ENCODE results near the gene F12.
"Not testable (repeated sequence)": the region's sequence is repeated elsewhere in the genome, so short reads cannot be mapped to it uniquely, and the experiment has no call there.

Gene F12

DNA sequence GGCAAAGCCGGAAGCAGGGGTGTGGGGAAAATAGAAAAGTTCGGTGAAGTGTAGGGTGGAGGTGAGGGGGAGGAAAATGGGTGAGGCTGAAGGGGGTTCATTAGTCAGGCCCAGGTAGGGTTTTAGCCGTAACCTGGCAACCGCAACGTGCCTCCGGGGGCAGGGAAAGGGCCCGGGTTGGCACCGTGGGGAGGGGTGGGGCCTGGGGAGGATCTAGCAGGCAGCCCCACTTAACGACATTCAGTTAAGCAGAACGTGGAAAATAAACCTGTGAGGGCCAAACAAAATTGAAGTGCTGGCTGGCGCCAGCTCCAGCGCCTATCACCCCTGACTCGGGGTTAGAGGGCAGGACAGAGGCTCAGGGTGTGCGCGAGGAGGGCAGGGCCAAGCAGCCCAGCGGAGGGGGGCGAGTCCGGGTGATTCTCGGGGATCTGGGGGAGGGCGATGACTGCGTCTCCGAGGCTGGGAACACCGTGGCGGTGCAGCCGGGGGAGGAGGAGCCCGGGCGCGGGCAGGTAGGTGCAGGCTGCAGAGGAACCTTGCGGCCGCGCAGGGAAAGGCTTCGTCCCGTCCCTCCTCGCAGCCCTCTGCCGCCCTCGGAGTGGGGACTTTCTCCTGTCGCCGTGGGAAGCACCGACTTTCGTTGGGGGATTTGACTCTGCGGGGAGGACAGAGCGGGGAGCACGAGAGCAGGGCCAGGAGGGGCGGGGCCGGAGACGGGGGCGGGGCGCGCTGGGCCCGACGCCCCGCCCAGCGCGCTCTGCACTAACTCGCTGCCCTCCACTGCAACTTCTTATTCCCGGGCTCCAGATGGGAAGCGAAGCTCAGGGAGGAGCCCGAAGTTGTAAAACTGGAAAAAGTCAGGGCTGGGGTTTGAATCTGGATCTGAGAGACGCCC, 46.5 kb downstream of the F12 start (continued):
- TF ChIP-seq, protein P1, sequence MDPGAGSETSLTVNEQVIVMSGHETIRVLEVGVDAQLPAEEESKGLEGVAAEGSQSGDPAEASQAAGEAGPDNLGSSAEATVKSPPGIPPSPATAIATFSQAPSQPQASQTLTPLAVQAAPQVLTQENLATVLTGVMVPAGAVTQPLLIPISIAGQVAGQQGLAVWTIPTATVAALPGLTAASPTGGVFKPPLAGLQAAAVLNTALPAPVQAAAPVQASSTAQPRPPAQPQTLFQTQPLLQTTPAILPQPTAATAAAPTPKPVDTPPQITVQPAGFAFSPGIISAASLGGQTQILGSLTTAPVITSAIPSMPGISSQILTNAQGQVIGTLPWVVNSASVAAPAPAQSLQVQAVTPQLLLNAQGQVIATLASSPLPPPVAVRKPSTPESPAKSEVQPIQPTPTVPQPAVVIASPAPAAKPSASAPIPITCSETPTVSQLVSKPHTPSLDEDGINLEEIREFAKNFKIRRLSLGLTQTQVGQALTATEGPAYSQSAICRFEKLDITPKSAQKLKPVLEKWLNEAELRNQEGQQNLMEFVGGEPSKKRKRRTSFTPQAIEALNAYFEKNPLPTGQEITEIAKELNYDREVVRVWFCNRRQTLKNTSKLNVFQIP (CRISPR knock-in tag; IDR thresholded peaks at IDR 0.05; ENCODE audit: borderline replicate concordance, low read depth), result no peak

DNA sequence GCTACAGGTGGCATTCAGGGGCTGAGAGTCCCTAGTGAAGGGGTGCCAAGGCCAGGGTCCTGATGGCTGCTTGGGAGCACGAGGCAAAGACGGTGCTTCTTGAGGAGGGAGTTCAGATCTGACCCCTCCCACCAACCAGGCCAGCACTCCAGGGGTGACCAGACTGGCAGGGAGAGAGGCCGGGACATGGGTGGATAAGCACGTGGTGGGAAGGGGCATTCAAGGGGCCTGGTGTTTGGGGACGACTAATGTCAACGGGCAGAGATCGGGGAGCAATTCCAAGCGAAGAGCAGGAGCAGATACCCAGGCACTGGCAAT, 47.1 kb downstream of the F12 start:
- no peak for TF ChIP-seq TCF4 (CRISPR knock-in tag; IDR thresholded peaks at IDR 0.05; ENCODE audit: borderline replicate concordance)
- no peak for TF ChIP-seq ZFP30 (CRISPR knock-in tag; IDR thresholded peaks at IDR 0.05)
- TF ChIP-seq, protein P1 (CRISPR knock-in tag; IDR thresholded peaks at IDR 0.05; ENCODE audit: borderline replicate concordance, low read depth), result no peak
- no peak for TF ChIP-seq ISL1 (CRISPR knock-in tag; IDR thresholded peaks at IDR 0.05)
- TF ChIP-seq PPARA (CRISPR knock-in tag; IDR thresholded peaks at IDR 0.05; ENCODE audit: borderline replicate concordance), result no peak
- TF ChIP-seq ZNF70 (CRISPR knock-in tag; IDR thresholded peaks at IDR 0.05), result no peak
- TF ChIP-seq ZNF565 (CRISPR knock-in tag; conservative IDR thresholded peaks at IDR 0.05; ENCODE audit: low read depth), result no peak
- TF ChIP-seq, protein P2, sequence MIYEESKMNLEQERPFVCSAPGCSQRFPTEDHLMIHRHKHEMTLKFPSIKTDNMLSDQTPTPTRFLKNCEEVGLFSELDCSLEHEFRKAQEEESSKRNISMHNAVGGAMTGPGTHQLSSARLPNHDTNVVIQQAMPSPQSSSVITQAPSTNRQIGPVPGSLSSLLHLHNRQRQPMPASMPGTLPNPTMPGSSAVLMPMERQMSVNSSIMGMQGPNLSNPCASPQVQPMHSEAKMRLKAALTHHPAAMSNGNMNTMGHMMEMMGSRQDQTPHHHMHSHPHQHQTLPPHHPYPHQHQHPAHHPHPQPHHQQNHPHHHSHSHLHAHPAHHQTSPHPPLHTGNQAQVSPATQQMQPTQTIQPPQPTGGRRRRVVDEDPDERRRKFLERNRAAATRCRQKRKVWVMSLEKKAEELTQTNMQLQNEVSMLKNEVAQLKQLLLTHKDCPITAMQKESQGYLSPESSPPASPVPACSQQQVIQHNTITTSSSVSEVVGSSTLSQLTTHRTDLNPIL (CRISPR knock-in tag; IDR thresholded peaks at IDR 0.05; ENCODE audit: low read depth), result no peak
- TF ChIP-seq, protein P3, sequence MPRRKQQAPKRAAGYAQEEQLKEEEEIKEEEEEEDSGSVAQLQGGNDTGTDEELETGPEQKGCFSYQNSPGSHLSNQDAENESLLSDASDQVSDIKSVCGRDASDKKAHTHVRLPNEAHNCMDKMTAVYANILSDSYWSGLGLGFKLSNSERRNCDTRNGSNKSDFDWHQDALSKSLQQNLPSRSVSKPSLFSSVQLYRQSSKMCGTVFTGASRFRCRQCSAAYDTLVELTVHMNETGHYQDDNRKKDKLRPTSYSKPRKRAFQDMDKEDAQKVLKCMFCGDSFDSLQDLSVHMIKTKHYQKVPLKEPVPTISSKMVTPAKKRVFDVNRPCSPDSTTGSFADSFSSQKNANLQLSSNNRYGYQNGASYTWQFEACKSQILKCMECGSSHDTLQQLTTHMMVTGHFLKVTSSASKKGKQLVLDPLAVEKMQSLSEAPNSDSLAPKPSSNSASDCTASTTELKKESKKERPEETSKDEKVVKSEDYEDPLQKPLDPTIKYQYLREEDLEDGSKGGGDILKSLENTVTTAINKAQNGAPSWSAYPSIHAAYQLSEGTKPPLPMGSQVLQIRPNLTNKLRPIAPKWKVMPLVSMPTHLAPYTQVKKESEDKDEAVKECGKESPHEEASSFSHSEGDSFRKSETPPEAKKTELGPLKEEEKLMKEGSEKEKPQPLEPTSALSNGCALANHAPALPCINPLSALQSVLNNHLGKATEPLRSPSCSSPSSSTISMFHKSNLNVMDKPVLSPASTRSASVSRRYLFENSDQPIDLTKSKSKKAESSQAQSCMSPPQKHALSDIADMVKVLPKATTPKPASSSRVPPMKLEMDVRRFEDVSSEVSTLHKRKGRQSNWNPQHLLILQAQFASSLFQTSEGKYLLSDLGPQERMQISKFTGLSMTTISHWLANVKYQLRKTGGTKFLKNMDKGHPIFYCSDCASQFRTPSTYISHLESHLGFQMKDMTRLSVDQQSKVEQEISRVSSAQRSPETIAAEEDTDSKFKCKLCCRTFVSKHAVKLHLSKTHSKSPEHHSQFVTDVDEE (CRISPR knock-in tag; IDR thresholded peaks at IDR 0.05), result no peak
- TF ChIP-seq, protein P4, sequence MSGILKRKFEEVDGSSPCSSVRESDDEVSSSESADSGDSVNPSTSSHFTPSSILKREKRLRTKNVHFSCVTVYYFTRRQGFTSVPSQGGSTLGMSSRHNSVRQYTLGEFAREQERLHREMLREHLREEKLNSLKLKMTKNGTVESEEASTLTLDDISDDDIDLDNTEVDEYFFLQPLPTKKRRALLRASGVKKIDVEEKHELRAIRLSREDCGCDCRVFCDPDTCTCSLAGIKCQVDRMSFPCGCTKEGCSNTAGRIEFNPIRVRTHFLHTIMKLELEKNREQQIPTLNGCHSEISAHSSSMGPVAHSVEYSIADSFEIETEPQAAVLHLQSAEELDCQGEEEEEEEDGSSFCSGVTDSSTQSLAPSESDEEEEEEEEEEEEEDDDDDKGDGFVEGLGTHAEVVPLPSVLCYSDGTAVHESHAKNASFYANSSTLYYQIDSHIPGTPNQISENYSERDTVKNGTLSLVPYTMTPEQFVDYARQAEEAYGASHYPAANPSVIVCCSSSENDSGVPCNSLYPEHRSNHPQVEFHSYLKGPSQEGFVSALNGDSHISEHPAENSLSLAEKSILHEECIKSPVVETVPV (CRISPR knock-in tag; IDR thresholded peaks at IDR 0.05), result no peak
- no peak for TF ChIP-seq ZC3H10 (CRISPR knock-in tag; IDR thresholded peaks at IDR 0.05)
- no peak for ATAC-seq

DNA sequence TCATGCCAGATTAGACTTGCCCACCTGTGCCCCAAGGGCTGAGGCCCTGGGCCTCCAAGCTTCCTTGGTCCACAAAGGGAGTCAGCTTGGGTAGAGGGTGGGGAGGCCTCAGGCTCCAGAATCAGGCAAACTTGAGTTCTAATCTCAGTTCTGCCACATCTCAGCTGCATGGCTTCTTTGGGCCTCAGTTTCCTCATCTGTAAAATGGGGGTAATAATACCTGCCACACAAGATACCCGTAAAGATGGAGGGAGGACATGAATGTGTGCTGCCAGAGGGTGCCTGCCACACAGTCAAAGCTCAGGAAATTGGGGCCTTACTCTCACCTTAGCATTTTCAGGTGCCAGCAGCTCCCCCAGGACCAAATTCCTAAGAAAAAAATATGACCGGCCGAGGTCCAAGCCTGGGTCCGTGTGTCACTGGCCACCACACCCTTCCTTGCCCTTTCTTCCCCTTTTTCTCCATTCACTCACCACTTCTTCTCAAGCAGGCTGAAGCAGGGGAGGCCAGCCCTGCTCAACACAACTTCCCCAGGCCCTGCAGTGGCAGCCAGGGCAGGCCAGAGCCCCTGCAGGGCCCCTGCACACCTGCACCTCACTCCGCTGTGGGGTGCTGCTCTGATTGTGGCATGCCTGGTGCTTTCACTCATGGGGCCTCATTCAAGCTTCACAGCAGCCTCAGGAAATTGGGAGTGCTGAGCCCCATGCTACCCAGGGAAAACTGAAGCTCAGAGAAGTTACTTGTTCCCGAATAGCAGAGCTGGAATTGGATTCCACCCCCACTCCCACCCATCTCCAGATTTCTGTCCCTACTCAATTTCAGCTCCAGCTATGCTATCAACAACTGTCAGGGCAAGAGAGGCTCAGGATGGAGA, 47.7 kb downstream of the F12 start:
- no peak for ATAC-seq
- TF ChIP-seq ZNF8 (CRISPR knock-in tag; IDR thresholded peaks at IDR 0.05) (no peak), ISL1 (CRISPR knock-in tag; IDR thresholded peaks at IDR 0.05) (no peak), ESRRG (CRISPR knock-in tag; IDR thresholded peaks at IDR 0.05) (no peak)
- TF ChIP-seq, protein P4 (CRISPR knock-in tag; IDR thresholded peaks at IDR 0.05), result no peak

DNA sequence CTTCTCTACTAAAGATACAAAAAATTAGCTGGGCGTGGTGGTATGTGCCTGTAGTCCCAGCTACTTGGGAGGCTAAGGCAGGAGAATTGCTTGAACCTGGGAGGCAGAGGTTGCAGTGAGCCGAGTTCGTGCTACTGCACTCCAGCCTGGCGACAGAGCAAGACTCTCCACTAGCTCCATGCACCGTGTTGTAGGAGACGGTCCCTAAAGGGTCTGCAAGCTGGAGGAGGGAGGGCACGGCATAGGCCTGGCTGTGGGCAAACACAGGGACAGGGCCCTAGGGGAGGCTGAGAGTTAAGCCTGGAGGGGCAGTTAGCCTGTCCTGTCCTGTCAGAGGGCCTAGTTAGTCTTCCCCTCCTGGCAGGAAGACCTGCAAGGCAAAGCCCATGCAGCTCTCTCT, 48.6 kb downstream of the F12 start:
- not testable (repeated sequence) for ATAC-seq

Data from SK-N-SH treated with all-trans-retinoic acid at 6 μM for 48 hours (cell line).